ENCODE data around the gene LAX1. TPM values are rescaled to one million over a fixed set of nuclear protein-coding genes. Genes with fewer than 3 reads are reported as not detected.

LAX1 gene
- total and polyA plus RNA-seq, 10 of the 15 experiments (the other 5 are each of a cell fraction or from before 2014, with no cell fraction given): 2.1 to 15.0 (median 9.0) TPM

GRCh38 chr1:203772836-203773235, 7.9 kb downstream of the LAX1 start:
- Histone ChIP-seq H3K4me2 (ENCODE audit: control insufficient read depth, insufficient read depth) (no peak overlapping the region), H3K9ac (ENCODE audit: control insufficient read depth, insufficient read depth, low read length) (no peak overlapping the region), H4K20me1 (ENCODE audit: control insufficient read depth, insufficient read depth) (no peaks in the 10 kb centered on the region), H3K27ac (ENCODE audit: control insufficient read depth, insufficient read depth) (no peak overlapping the region), H3K4me3 (no peak overlapping the region), H3K9me3 (replicated peaks; ENCODE audit: control insufficient read depth, insufficient read depth, low read length) (no peaks in the 10 kb centered on the region), H3K4me1 (ENCODE audit: control insufficient read depth, insufficient read depth, low read length) (no peaks in the 10 kb centered on the region), H2AFZ (ENCODE audit: control insufficient read depth, low read depth, low read length) (no peak overlapping the region), H3K36me3 (ENCODE audit: control insufficient read depth in 2 of 2, insufficient read depth in 2 of 2, low read length in 1 of 2) (0 out of 4 replicates have a peak, but pooled peaks cover 0 to 8% of the 10 kb centered on the region in 2 experiments), H3K27me3 (replicated peaks in 1 of 2; ENCODE audit: control insufficient read depth in 2 of 2, insufficient read depth in 2 of 2, low read length in 1 of 2) (no peaks in the 10 kb centered on the region), H3K79me2 (ENCODE audit: control insufficient read depth, insufficient read depth, low read length) (no peaks in the 10 kb centered on the region; the same call in 1 of the 2 replicates)
- 100% methylated on average over 1 of the region's 1 CpG for WGBS (ENCODE audit: insufficient coverage, insufficient replicate concordance, low lambda C conversion rate, missing lambda C conversion rate)
- no peak for TF ChIP-seq NR2C2 (IDR thresholded peaks at IDR 0.05; ENCODE audit: borderline replicate concordance, control insufficient read depth, insufficient read length, low read depth)
- no peak for TF ChIP-seq HDAC6 (IDR thresholded peaks at IDR 0.05; ENCODE audit: unreplicated experiment)
- TF ChIP-seq PML (IDR thresholded peaks at IDR 0.05; ENCODE audit: low read length): no peak
- no peak for TF ChIP-seq ATF7 (IDR thresholded peaks at IDR 0.05; ENCODE audit: low read depth)
- no peak for TF ChIP-seq SKIL (IDR thresholded peaks at IDR 0.05; ENCODE audit: low read depth, poor library complexity, severe bottlenecking)
- no peak for TF ChIP-seq RB1 (IDR thresholded peaks at IDR 0.05; ENCODE audit: borderline replicate concordance)
- no peak for TF ChIP-seq GATAD2B (conservative IDR thresholded peaks at IDR 0.05; ENCODE audit: low read depth)
- TF ChIP-seq BMI1 (IDR thresholded peaks at IDR 0.05; ENCODE audit: borderline replicate concordance): no peak
- no peak for TF ChIP-seq CREM (IDR thresholded peaks at IDR 0.05; ENCODE audit: low read depth)
- no peak for TF ChIP-seq JUNB (IDR thresholded peaks at IDR 0.05)
- no peak for TF ChIP-seq CEBPB (IDR thresholded peaks at IDR 0.05; ENCODE audit: borderline replicate concordance in 1 of 2, low read depth in 2 of 2, low read length in 2 of 2)
- no peak for TF ChIP-seq ZNF687 (IDR thresholded peaks at IDR 0.05)
- no peak for TF ChIP-seq GABPA (IDR thresholded peaks at IDR 0.05; ENCODE audit: low read depth)
- no peak for TF ChIP-seq PBX3 (IDR thresholded peaks at IDR 0.05; ENCODE audit: insufficient replicate concordance, low read depth, low read length)
- TF ChIP-seq CBX5 (IDR thresholded peaks at IDR 0.05; ENCODE audit: low read depth): no peak
- TF ChIP-seq ZSCAN29 (IDR thresholded peaks at IDR 0.05): no peak
- no peak for TF ChIP-seq ZNF622 (IDR thresholded peaks at IDR 0.05)
- ChIA-PET POLR2A (interaction anchor here (0.6 kb wide), 1 partner anchor 1524 kb away, joined by 4 read pairs; no protein-coding TSS in a partner anchor), SMC1A (ENCODE audit: uncharacterized antibody, unreplicated experiment) (no interaction called here), RAD21 (ENCODE audit: unreplicated experiment) (interaction anchor here (1.2 kb wide), 1 partner anchor 147 kb away, joined by 4 read pairs; no protein-coding TSS in a partner anchor), CTCF (interaction anchor here (0.6 kb wide), 2 partner anchors 13 to 1015 kb away, joined by 3 read pairs; no protein-coding TSS in a partner anchor)
- intact Hi-C loops (cut with micrococcal nuclease; ENCODE audit: unreplicated experiment): no loop called here
- no peak for FAIRE-seq
- in situ Hi-C loops (cut with MboI): no loop called here
- ATAC-seq: no peak
- no peak for DNase-seq (ENCODE audit: low read depth, low spot score)
- BruUV-seq (replicated peaks): no TSS peak

All from GM12878 (cell line).